Neural crest cell (in vitro differentiated cells): Measurements from ENCODE around the gene TERT. TPM values are rescaled to one million over a fixed set of nuclear protein-coding genes. Genes with fewer than 3 reads are reported as not detected.

ENCODE experiments used
- DNase-seq: peaks from one replicate; pipeline ENCODE4 v3.0.0; 2021; ENCODE audit warnings: low read depth, mixed read lengths, low spot score
- H3K27ac Mint-ChIP-seq: one replicate; pipeline ENCODE4 v1.8.0; 2021; ENCODE audit warnings: mild to moderate bottlenecking, mixed read lengths; ENCODE audit not compliant: unreplicated experiment
- H3K27me3 Mint-ChIP-seq: 2 replicates; pipeline ENCODE4 v1.8.0; 2021; ENCODE audit warnings: low read depth, mild to moderate bottlenecking, mixed read lengths
- H3K36me3 Mint-ChIP-seq: 2 replicates; pipeline ENCODE4 v1.8.0; 2021; ENCODE audit warnings: low read depth, mild to moderate bottlenecking, mixed read lengths
- H3K4me1 Mint-ChIP-seq: 2 replicates; pipeline ENCODE4 v1.8.0; 2021; ENCODE audit warnings: mixed read lengths
- H3K4me3 Mint-ChIP-seq: one replicate; pipeline ENCODE4 v1.8.0; 2021; ENCODE audit warnings: mild to moderate bottlenecking, mixed read lengths
- H3K9me3 Mint-ChIP-seq: 2 replicates; pipeline ENCODE4 v1.8.0; 2021; ENCODE audit warnings: mixed read lengths
- total RNA-seq: library from RNA; stranded (reverse); gene quantifications from 2 replicates; pipeline ENCODE4 v1.2.1, GENCODE V29; 2021
- TF ChIP-seq, protein P1 (sequence below): fragments of 200-600 bp; sonication (generic); conservative IDR thresholded peaks from 2 replicates; pipeline ENCODE4 v1.5.0; 2021; ENCODE audit warnings: antibody characterized with exemption, mild to moderate bottlenecking

The TERT gene
- total RNA-seq, 1 donor from 2014 or later = 5.6 TPM

DNA sequence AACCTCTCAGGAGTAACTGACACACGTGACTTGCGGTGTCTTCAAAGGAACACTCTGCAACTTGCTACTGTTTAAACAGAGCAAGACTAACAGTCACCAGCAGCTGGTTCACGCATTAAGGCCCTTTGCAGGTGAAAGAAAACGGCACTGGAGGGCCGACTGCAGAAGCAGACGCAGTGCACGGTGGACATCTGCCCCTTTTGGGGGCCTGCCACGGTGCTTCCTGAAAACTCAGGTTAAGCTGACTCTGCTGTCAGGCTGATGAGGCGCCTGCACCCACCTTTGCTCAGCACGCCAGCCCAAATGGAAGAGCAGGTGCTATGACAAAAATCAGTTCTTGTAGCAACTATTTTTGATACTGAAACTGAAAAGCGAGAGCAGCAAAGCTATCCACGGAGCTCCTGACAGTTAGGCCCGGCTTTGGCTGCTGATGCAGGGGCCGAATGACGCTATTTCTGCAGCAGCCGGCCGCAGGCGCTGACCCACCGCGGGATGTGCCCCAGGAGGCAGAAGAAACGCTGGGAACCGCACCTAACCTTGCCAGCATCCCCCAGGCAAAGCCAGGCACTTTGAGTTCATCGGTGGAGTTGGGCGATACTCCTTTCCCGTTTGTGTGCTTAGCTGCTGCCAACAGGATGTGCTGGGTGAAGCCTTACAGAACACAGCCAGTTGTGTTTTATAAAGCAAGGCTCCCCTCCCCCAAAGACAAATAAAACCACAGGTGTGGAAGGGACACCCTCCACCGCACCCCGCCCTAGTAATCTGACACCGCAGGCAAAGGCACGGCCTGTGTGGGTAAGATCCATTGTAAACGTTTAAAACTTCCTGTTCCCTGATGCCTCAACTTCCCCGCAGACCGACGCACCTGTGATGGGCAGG is 21.1 kb upstream of the TERT start:
- Mint-ChIP-seq H3K27me3 (no peaks in the 10 kb centered on the region), H3K4me3 (no peak overlapping the region), H3K27ac (no peak overlapping the region), H3K9me3 (peaks cover 3% of the 10 kb centered on the region), H3K4me1 (no peaks in the 10 kb centered on the region), H3K36me3 (peaks cover 2% of the 10 kb centered on the region)
- DNase-seq = no peak
- TF ChIP-seq, protein P1, sequence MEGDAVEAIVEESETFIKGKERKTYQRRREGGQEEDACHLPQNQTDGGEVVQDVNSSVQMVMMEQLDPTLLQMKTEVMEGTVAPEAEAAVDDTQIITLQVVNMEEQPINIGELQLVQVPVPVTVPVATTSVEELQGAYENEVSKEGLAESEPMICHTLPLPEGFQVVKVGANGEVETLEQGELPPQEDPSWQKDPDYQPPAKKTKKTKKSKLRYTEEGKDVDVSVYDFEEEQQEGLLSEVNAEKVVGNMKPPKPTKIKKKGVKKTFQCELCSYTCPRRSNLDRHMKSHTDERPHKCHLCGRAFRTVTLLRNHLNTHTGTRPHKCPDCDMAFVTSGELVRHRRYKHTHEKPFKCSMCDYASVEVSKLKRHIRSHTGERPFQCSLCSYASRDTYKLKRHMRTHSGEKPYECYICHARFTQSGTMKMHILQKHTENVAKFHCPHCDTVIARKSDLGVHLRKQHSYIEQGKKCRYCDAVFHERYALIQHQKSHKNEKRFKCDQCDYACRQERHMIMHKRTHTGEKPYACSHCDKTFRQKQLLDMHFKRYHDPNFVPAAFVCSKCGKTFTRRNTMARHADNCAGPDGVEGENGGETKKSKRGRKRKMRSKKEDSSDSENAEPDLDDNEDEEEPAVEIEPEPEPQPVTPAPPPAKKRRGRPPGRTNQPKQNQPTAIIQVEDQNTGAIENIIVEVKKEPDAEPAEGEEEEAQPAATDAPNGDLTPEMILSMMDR = no peak

DNA sequence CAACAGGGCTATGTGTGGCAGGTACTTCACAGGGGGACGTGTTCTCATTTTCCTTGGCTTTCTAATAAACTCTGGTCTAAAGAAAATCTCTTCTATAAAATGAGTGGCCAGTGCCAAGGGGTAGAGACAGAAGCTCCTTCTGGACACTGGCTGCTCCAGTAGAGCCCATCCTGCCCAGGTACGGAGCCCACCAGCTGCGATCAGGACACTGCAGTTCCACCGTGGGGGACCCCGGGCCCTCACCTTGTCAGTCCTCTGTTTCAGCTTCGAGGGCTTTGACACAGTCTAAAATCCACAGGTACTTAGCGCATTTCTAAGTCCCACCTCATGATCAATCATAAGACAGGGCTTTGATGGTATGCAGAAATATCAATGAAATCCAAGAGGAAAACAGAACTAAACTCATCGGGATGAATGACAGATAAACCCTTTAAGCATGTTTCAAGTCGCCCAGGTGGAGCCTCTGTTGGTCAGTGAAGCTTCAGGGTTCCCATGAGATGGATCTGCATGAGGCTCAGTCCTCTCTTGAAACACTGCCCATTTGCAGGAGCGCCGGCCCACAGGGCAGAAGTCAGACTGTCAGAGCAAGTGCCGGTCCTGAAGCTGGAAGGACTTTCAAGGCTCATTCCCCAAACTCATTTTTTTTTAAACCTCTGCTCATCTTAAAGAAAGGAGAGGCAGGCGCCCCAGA is 20.3 kb upstream of the TERT start:
- H3K9me3 Mint-ChIP-seq = peaks cover 8% of the 10 kb centered on the region
- TF ChIP-seq, protein P1 = no peak
- H3K27me3 Mint-ChIP-seq = peaks cover 4% of the 10 kb centered on the region
- H3K36me3 Mint-ChIP-seq = peaks cover 5% of the 10 kb centered on the region
- no peak overlapping the region for H3K27ac Mint-ChIP-seq
- no peak for DNase-seq
- no peak overlapping the region for H3K4me3 Mint-ChIP-seq
- no peaks in the 10 kb centered on the region for H3K4me1 Mint-ChIP-seq

DNA sequence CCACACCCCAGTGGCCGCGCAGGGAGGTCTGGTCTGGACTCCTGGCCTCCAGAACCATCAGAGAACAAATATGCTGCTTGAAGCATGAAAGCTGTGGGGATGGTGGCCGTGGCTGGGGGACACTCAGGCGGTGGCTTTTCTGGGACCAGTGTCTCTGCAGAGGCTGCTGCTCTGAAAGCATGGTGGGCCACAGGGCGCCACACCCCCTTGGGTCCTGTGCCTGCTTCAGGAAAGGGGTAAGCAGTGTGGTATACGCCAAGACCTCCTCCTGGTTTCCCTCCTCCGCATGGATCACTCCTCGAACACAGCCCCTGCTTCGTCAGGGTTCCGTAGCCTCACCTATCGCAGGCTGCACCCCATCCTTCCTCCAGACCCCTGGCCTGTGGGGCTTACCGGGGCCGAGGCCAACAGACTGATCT is 19.7 kb upstream of the TERT start:
- H3K9me3 Mint-ChIP-seq = peaks cover 10% of the 10 kb centered on the region
- peaks cover 7% of the 10 kb centered on the region for H3K27me3 Mint-ChIP-seq
- no peak overlapping the region for H3K4me3 Mint-ChIP-seq
- TF ChIP-seq, protein P1 = no peak
- H3K4me1 Mint-ChIP-seq = no peaks in the 10 kb centered on the region
- no peak overlapping the region for H3K27ac Mint-ChIP-seq
- DNase-seq = no peak
- H3K36me3 Mint-ChIP-seq = peaks cover 7% of the 10 kb centered on the region

DNA sequence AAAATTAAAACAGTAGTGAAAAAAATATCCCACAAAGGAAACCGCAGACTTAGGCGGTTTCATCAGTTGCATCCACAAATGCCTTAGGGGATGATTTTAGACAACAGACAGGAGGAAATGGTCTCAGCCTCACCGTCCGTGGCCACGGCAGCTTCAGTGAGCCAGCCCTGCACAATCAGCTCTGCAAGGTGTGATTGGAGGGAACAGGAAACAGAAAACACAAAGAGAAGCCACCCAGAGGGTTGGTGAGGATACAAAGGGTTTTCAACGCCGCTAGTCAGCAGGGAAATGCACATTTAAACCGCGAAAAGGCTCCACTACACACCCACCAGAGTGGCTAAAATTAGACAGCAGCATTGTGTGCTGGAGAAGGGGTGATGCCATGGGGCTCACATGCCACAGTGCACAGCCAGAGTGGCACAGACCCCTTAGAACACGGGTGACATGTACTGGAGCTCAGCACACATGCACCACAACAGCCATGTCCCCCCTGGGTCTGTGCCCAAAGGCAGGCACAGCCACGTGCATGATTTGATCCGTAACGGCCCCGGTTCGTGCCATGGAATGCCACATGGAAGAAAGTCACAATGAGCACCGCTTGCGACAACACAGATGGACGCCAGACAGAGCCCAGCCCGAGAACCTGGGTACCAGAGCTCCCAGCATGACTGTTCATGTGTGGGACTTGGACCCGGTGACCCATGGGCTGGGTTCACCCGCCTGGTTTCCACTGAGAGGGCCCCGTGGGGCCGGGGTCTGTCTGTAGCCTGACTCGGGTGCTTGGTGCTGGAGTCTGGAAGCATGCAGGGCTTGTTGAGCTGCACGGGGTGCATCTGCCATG is 18.3 kb upstream of the TERT start:
- H3K4me1 Mint-ChIP-seq = no peaks in the 10 kb centered on the region
- no peak overlapping the region for H3K4me3 Mint-ChIP-seq
- no peak overlapping the region for H3K27ac Mint-ChIP-seq
- no peak for DNase-seq
- peaks cover 7% of the 10 kb centered on the region for H3K27me3 Mint-ChIP-seq
- H3K36me3 Mint-ChIP-seq = peaks cover 7% of the 10 kb centered on the region
- TF ChIP-seq, protein P1 = no peak
- peaks cover 10% of the 10 kb centered on the region for H3K9me3 Mint-ChIP-seq

DNA sequence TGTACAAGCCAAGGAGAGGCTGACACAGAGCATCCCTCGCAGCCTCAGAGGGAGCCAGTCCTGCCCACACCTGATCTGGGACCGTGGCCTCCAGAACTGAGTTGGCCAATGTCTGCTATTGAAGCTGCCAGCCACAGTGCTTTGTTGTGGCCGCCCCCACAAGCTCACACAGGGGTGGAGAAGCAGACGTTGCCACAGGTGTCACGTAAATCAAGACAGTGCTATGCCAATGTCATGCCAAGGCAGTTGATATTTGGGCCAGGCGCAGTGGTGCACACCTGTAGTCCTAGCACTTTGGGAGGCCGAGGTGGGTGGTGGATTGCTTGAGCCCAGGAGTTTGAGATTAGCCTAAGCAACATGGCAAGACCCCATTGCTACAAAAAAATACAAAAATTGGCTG is 17.3 kb upstream of the TERT start:
- H3K4me1 Mint-ChIP-seq = no peaks in the 10 kb centered on the region
- H3K9me3 Mint-ChIP-seq = peaks cover 10% of the 10 kb centered on the region
- peaks cover 7% of the 10 kb centered on the region for H3K27me3 Mint-ChIP-seq
- TF ChIP-seq, protein P1 = no peak
- DNase-seq = no peak
- H3K36me3 Mint-ChIP-seq = peaks cover 7% of the 10 kb centered on the region
- H3K4me3 Mint-ChIP-seq = no peak overlapping the region
- H3K27ac Mint-ChIP-seq = no peak overlapping the region
